ENCODE measurements around the gene MTCL1.

DNA sequence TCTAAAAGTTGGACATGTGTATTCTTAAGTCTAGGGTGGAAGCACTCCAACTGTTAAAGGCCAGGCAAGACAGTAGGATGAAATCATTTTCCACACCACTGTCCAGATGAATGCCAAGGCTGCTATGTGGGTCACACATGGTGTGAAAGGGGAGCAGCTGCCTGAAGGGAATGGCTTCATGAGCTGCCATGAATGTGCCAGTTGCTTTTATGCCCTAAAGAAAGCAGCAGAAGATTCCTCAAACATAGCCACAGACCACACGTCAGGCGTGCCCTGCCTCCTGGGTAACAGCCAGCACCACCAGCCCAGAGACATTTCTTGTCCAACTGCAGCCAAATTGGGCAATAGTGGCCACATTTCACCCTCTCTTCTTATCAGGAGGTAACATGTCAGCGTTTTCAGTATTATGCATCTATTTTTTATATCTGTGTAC lies 130.2 kb downstream of the MTCL1 start:
- TF ChIP-seq ZNF274 (IDR thresholded peaks at IDR 0.05; ENCODE audit: low read depth, low read length) = no peak
- no peak for TF ChIP-seq SUZ12 (IDR thresholded peaks at IDR 0.05; ENCODE audit: extremely low read depth, insufficient read depth, insufficient read length)
- TF ChIP-seq YY1 (IDR thresholded peaks at IDR 0.05; ENCODE audit: insufficient read depth, insufficient read length) = no peak

Data from NT2/D1 (cell line).